ENCODE measurements around the gene MYO18A. TPM values are rescaled to one million over a fixed set of nuclear protein-coding genes. Genes with fewer than 3 reads are reported as not detected.

MYO18A gene
- total RNA-seq, 4 donors from 2014 or later, result 526 to 1,058 (median 835) TPM

- DNase-seq, result no peak
- peaks cover 34 to 39% of the 10 kb centered on the region in 2 donors for H3K4me1 ChIP-seq
Observed at GRCh38 chr17:29150161-29150560, 30.0 kb downstream of the MYO18A start.

GRCh38 chr17:29149431-29150064, 30.6 kb downstream of the MYO18A start:
- DNase-seq, result no peak

More at GRCh38 chr17:29150161-29150560, 30.0 kb downstream of the MYO18A start:
- H3K27ac ChIP-seq, result peak overlapping the region in 2 of 4 donors; percentile 84 to 85
- H3K9me3 ChIP-seq, result no peaks in the 10 kb centered on the region
- H3K36me3 ChIP-seq, result no peaks in the 10 kb centered on the region
- no peak for TF ChIP-seq POLR2A (IDR thresholded peaks at IDR 0.05)
- TF ChIP-seq, protein P1, sequence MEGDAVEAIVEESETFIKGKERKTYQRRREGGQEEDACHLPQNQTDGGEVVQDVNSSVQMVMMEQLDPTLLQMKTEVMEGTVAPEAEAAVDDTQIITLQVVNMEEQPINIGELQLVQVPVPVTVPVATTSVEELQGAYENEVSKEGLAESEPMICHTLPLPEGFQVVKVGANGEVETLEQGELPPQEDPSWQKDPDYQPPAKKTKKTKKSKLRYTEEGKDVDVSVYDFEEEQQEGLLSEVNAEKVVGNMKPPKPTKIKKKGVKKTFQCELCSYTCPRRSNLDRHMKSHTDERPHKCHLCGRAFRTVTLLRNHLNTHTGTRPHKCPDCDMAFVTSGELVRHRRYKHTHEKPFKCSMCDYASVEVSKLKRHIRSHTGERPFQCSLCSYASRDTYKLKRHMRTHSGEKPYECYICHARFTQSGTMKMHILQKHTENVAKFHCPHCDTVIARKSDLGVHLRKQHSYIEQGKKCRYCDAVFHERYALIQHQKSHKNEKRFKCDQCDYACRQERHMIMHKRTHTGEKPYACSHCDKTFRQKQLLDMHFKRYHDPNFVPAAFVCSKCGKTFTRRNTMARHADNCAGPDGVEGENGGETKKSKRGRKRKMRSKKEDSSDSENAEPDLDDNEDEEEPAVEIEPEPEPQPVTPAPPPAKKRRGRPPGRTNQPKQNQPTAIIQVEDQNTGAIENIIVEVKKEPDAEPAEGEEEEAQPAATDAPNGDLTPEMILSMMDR (IDR thresholded peaks at IDR 0.05 in 4 of 5, conservative IDR thresholded peaks at IDR 0.05 in 1 of 5), result no peak
- intact Hi-C loops (cut with DNase I; ENCODE audit: low total_unique reads), result no loop called here
- ATAC-seq, result no peak
- no peak overlapping the region for H3K4me3 ChIP-seq
- H3K27me3 ChIP-seq, result no peaks in the 10 kb centered on the region
- in situ Hi-C loops (cut with MboI; ENCODE audit: low sequenced_read_pairs in 4 of 4), result loop anchor here in 2 of 4 donors (10.0 to 25.0 kb wide), 2 partner anchors 75 to 137 kb away; partner anchors contain the start of gene NUFIP2 (in 1 of the 2)

DNA sequence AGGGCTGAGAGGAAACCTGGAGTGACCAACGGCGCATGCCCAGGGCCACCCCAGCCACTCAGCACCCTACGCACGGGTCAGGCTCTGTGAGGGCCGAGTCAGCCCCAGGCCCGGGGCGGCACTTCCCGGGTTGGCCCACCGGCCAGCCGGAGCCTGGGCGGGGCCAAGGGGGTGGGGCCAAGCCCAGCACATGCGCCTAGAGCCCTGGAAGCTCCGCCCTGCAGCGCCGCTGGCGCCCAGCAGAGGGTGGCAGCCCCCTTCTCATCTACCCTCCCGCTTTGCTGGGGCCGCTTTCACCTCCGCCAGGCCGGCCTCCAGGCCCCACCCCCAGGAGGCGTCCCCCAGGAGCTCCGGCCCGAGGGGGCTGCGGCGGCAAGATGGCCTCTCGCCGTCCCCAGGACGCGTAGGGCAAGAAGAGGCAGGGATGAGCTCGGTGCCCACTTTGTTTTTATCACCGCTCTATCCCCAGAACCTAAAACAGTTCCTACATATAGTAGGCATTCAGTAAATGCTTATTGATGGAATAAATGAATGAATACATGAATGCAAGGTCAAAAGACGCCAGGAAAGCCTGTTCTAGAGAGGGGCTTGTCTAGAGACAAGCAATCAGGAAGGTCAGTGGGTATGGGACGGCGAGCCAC, 31.3 kb downstream of the MYO18A start:
- Histone ChIP-seq H3K9me3 (no peaks in the 10 kb centered on the region), H3K27ac (peak overlapping the region; percentile 82 to 98 (median 84)), H3K27me3 (no peaks in the 10 kb centered on the region), H3K4me3 (peak overlapping the region; percentile 61 to 80 (median 66)), H3K36me3 (no peaks in the 10 kb centered on the region), H3K4me1 (peaks cover 27 to 38% of the 10 kb centered on the region in 2 donors)
- TF ChIP-seq, protein P1 (IDR thresholded peaks at IDR 0.05 in 4 of 5, conservative IDR thresholded peaks at IDR 0.05 in 1 of 5), result peak; percentile 97 to 100 (median 98)
- peak; percentile 42 to 51 for TF ChIP-seq POLR2A (IDR thresholded peaks at IDR 0.05)
- ATAC-seq (peak; percentile 77 to 85), DNase-seq (peak; percentile 89 to 95)
- intact Hi-C loops (cut with DNase I; ENCODE audit: low total_unique reads) (loop anchor here (1.0 to 10.0 kb wide), 5 partner anchors 31 to 416 kb away; partner anchors contain the start of genes ABHD15, MYO18A, NUFIP2 and TAOK1), in situ Hi-C loops (cut with MboI; ENCODE audit: low sequenced_read_pairs in 4 of 4) (loop anchor here in 3 of 4 donors (5.0 to 10.0 kb wide), 5 partner anchors 33 to 146 kb away; partner anchors contain the start of genes MYO18A (in 1 of the 3) and NUFIP2 (in 1 of the 3))

More at GRCh38 chr17:29149431-29150064, 30.6 kb downstream of the MYO18A start:
- Histone ChIP-seq H3K4me3 (peak overlapping the region; percentile 61 to 80 (median 66)), H3K4me1 (peaks cover 30 to 38% of the 10 kb centered on the region in 2 donors), H3K27me3 (no peaks in the 10 kb centered on the region), H3K9me3 (no peaks in the 10 kb centered on the region), H3K27ac (peak overlapping the region; percentile 82 to 98 (median 84)), H3K36me3 (no peaks in the 10 kb centered on the region)
- in situ Hi-C loops (cut with MboI; ENCODE audit: low sequenced_read_pairs in 4 of 4) (loop anchor here (5.0 to 25.0 kb wide), 6 partner anchors 33 to 145 kb away; partner anchors contain the start of genes NUFIP2 (in 2 of the 4) and MYO18A (in 1 of the 4)), intact Hi-C loops (cut with DNase I; ENCODE audit: low total_unique reads) (loop anchor here (1.0 to 10.0 kb wide), 4 partner anchors 31 to 415 kb away; partner anchors contain the start of genes ABHD15, MYO18A, TAOK1 and TP53I13)
- no peak for ATAC-seq
- TF ChIP-seq, protein P1 (IDR thresholded peaks at IDR 0.05 in 4 of 5, conservative IDR thresholded peaks at IDR 0.05 in 1 of 5), result no peak
- TF ChIP-seq POLR2A (IDR thresholded peaks at IDR 0.05), result no peak

GRCh38 chr17:29148257-29148789, 31.9 kb downstream of the MYO18A start:
- Histone ChIP-seq H3K4me3 (peak overlapping the region; percentile 61 to 80 (median 66)), H3K9me3 (no peaks in the 10 kb centered on the region), H3K36me3 (no peaks in the 10 kb centered on the region), H3K27ac (peak overlapping the region; percentile 82 to 98 (median 84)), H3K27me3 (no peaks in the 10 kb centered on the region), H3K4me1 (peaks cover 27 to 38% of the 10 kb centered on the region in 2 donors)
- TF ChIP-seq, protein P1 (IDR thresholded peaks at IDR 0.05 in 4 of 5, conservative IDR thresholded peaks at IDR 0.05 in 1 of 5), result no peak
- TF ChIP-seq POLR2A (IDR thresholded peaks at IDR 0.05), result no peak
- intact Hi-C loops (cut with DNase I; ENCODE audit: low total_unique reads), result loop anchor here (1.0 to 10.0 kb wide), 3 partner anchors 146 to 416 kb away; partner anchors contain the start of genes ABHD15, NUFIP2, TAOK1 and TP53I13
- peak; percentile 6 to 15 for ATAC-seq
- DNase-seq, result no peak
- in situ Hi-C loops (cut with MboI; ENCODE audit: low sequenced_read_pairs in 4 of 4), result loop anchor here in 3 of 4 donors (5.0 to 10.0 kb wide), 5 partner anchors 34 to 146 kb away; partner anchors contain the start of genes MYO18A (in 1 of the 3) and NUFIP2 (in 1 of the 3)

Measured in gastrocnemius medialis (tissue), 4 donors.